GM23338 (cell line): Measurements from ENCODE around the gene HLA-DOA. TPM values are rescaled to one million over a fixed set of nuclear protein-coding genes. Genes with fewer than 3 reads are reported as not detected.

Experiments used
- ATAC-seq: fragments of 200-7000 bp; cut with Tn5 transposase; 3 replicates; pipeline ENCODE4 v1.9.1; 2020
- DNase-seq: peaks from one replicate; pipeline ENCODE4 v3.0.0-alpha.2; 2015; ENCODE audit warnings: low spot score
- H2AFZ ChIP-seq: fragments of 200-600 bp; sonication (generic); 2 replicates; pipeline ENCODE4 v1.8.0; 2016; ENCODE audit warnings: antibody characterized with exemption, mild to moderate bottlenecking, moderate library complexity
- H3F3A ChIP-seq: fragments of 200-600 bp; sonication (generic); replicated peaks from 2 replicates; pipeline ENCODE4 v1.8.0; 2017; ENCODE audit warnings: antibody characterized with exemption, mixed run types, low read depth
- H3K27ac ChIP-seq: fragments of 200-600 bp; sonication (generic); 2 replicates; pipeline ENCODE4 v1.6.1; 2016; ENCODE audit warnings: low read depth
- H3K27me3 ChIP-seq: fragments of 200-600 bp; sonication (generic); 2 replicates; pipeline ENCODE4 v1.8.0; 2016; ENCODE audit warnings: mild to moderate bottlenecking, mixed run types, moderate library complexity; ENCODE audit not compliant: insufficient read depth
- H3K36me3 ChIP-seq: fragments of 200-600 bp; sonication (generic); 2 replicates; pipeline ENCODE4 v1.8.0; 2016; ENCODE audit warnings: mild to moderate bottlenecking; ENCODE audit not compliant: insufficient read depth
- H3K4me1 ChIP-seq: fragments of 200-600 bp; sonication (generic); 2 replicates; pipeline ENCODE4 v1.8.0; 2016; ENCODE audit warnings: mild to moderate bottlenecking, moderate library complexity; ENCODE audit not compliant: insufficient read depth
- H3K4me2 ChIP-seq: fragments of 200-600 bp; sonication (generic); 2 replicates; pipeline ENCODE4 v1.7.1; 2017; ENCODE audit warnings: mixed run types
- H3K4me3 ChIP-seq: fragments of 200-600 bp; sonication (generic); 2 replicates; pipeline ENCODE4 v1.6.1; 2016; ENCODE audit warnings: mixed run types
- H3K79me2 ChIP-seq: fragments of 200-600 bp; sonication (generic); replicated peaks from 2 replicates; pipeline ENCODE4 v1.8.0; 2017; ENCODE audit warnings: mild to moderate bottlenecking; ENCODE audit not compliant: insufficient read depth
- H3K9me2 ChIP-seq: fragments of 200-600 bp; sonication (generic); 2 replicates; pipeline ENCODE4 v1.8.0; 2017; ENCODE audit not compliant: insufficient read depth
- H4K20me1 ChIP-seq: fragments of 200-600 bp; sonication (generic); replicated peaks from 2 replicates; pipeline ENCODE4 v1.8.0; 2017; ENCODE audit warnings: mild to moderate bottlenecking; ENCODE audit not compliant: insufficient read depth
- H3K27ac Mint-ChIP-seq: 2 replicates; pipeline ENCODE4 v1.8.0; 2020; ENCODE audit warnings: inconsistent platforms, mild to moderate bottlenecking, moderate library complexity, mixed read lengths
- H3K27me3 Mint-ChIP-seq: 3 replicates; pipeline ENCODE4 v1.8.0; 2022; ENCODE audit warnings: low read depth, mild to moderate bottlenecking, moderate library complexity, mixed read lengths, inconsistent platforms; ENCODE audit not compliant: insufficient read depth, poor library complexity
- H3K36me3 Mint-ChIP-seq: 3 replicates; pipeline ENCODE4 v1.8.0; 2021; ENCODE audit warnings: low read depth, mild to moderate bottlenecking, inconsistent platforms, moderate library complexity, mixed read lengths
- H3K4me1 Mint-ChIP-seq: 3 replicates; pipeline ENCODE4 v1.8.0; 2020; ENCODE audit warnings: mild to moderate bottlenecking, inconsistent platforms, mixed read lengths
- H3K4me3 Mint-ChIP-seq: 3 replicates; pipeline ENCODE4 v1.8.0; 2021; ENCODE audit warnings: moderate library complexity, mild to moderate bottlenecking, inconsistent platforms, mixed read lengths
- H3K9me3 Mint-ChIP-seq: 3 replicates; pipeline ENCODE4 v1.8.0; 2020; ENCODE audit warnings: moderate library complexity, mild to moderate bottlenecking, inconsistent platforms, mixed read lengths
- NANOG ChIP-seq: IDR thresholded peaks from 2 replicates; pipeline ENCODE4 v1.6.1; 2016; ENCODE audit warnings: antibody characterized with exemption, borderline replicate concordance
- REST ChIP-seq: IDR thresholded peaks from one replicate; pipeline ENCODE4 v1.6.1; 2018; ENCODE audit warnings: antibody characterized with exemption; ENCODE audit not compliant: unreplicated experiment
- ZNF331 ChIP-seq: fragments of 250-450 bp; sonication (Bioruptor Pico); IDR thresholded peaks from 2 replicates; pipeline ENCODE4 v1.5.0; 2020; ENCODE audit warnings: low read depth, mild to moderate bottlenecking, moderate library complexity
- ZNF462 ChIP-seq: fragments of 250-450 bp; sonication (Bioruptor Pico); IDR thresholded peaks from 2 replicates; pipeline ENCODE4 v1.5.0; 2020; ENCODE audit warnings: mild to moderate bottlenecking, moderate library complexity
- polyA plus RNA-seq: library from polyadenylated mRNA; unstranded; fragments of >200 nt; fragmentation: Nextera tagmentation; extraction: Ambion mirVana; gene quantifications from 2 replicates; pipeline ENCODE4 v1.2.1, GENCODE V29; 2016
- total RNA-seq: library from RNA; depleted of rRNA; stranded (reverse); fragments of >200 nt; shearing (Covaris generic); gene quantifications from 2 replicates; pipeline ENCODE4 v1.2.3, GENCODE V29; 2014

HLA-DOA gene
- total and polyA plus RNA-seq, 2 experiments from 2014 or later: 4.8 to 30.5 TPM

DNA sequence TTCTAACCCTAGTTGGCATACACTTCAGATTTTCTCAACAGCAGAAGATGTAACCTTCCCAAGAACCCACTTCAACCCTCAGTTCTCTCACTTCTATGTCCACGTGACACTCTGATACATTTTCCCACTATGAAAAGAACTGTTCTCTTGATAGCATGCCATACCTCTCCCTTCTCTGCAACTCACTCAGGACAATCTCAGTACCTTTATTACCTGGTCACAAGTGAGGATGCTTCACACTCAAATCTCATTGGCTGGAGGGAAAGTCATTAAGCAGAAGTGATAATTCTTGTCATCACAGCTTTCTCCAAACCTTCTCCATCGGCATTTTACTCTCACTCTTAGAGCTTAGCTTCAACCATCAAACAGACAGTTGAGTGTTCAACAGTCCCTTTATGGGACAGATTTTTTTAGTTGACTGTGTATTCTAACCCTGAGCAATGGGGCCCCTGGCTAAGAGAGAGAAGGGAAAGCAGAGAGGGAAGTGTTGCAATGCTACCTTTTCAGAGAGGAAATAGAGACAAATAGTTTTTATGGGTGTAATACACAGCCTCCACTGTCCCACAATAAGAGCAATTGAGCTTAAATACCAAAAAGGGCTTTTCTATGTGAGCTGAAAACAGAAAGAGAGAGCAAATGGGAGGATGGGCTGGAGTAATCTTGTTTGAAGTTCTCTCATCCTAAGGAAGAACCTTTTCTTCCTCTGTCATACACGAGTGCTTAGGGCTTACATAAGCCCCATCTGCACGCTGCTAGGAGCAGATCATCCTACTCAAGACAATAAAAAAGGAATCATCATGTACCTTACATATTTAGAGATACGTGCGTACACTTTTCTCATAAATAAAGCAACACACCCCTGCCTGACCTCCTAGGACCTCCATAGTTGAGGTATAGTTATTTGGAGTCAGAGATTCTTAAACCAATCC lies 48.1 kb upstream of the HLA-DOA start (continued):
- TF ChIP-seq ZNF462: no peak
- TF ChIP-seq REST: no peak

DNA sequence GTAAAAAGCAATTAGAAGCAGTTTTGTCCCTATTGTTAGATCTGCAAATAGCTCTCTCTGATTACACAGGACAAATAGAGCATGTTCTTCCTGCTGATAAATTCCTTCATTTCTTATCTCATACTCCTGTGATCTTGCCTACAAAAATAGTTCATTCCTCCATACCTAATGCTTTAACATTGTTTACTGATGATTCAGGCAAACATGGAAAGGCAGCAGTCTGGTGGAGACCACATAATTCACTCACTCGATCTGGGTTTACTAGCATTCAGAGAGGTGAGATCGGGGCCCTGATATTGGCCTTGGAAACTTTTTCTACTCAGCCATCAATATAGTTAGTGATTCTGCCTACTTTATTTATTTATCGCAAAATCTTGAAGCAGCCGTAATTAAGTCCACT lies 43.8 kb upstream of the HLA-DOA start:
- H3K27ac ChIP-seq: peak overlapping the region; percentile 43; the same call in 1 of the 2 replicates
- no peak overlapping the region for H3K4me2 ChIP-seq
- H3K4me3 ChIP-seq: no peak overlapping the region
- H2AFZ ChIP-seq: no peak overlapping the region
- H3K4me1 Mint-ChIP-seq: peaks cover 39% of the 10 kb centered on the region
- H3K27ac Mint-ChIP-seq: peak overlapping the region; percentile 74; the same call in 1 of the 2 replicates
- no peaks in the 10 kb centered on the region for H3K9me2 ChIP-seq
- no peaks in the 10 kb centered on the region for H3K36me3 ChIP-seq
- no peaks in the 10 kb centered on the region for H3K79me2 ChIP-seq
- H3K27me3 ChIP-seq: no peaks in the 10 kb centered on the region
- H3K4me3 Mint-ChIP-seq: no peak overlapping the region
- H3K9me3 Mint-ChIP-seq: peaks cover 14% of the 10 kb centered on the region
- peaks cover 11% of the 10 kb centered on the region; the same call in 2 of the 3 replicates for H3K36me3 Mint-ChIP-seq
- peak; percentile 25 for DNase-seq
- ATAC-seq: no peak
- H3K4me1 ChIP-seq: peaks cover 11% of the 10 kb centered on the region
- no peaks in the 10 kb centered on the region; the same call in 1 of the 2 replicates for H3F3A ChIP-seq
- H4K20me1 ChIP-seq: no peaks in the 10 kb centered on the region
- peaks cover 8% of the 10 kb centered on the region for H3K27me3 Mint-ChIP-seq
- no peak for TF ChIP-seq ZNF331 (CRISPR knock-in tag)
- TF ChIP-seq NANOG: no peak
